Activated T-cell treated with anti-CD3 and anti-CD28 coated beads, Interleukin-2, amount 50 U/mL, for 48 hours (primary cell): Measurements from ENCODE around the gene ALG9.

Experiments
- DNase-seq, 2 experiments: peaks; one replicate each; pipeline ENCODE4 v3.0.0-alpha.2; 2020

The ALG9 gene

GRCh38 chr11:111762981-111763643, 108.3 kb downstream of the ALG9 start:
- no peak for DNase-seq

DNA sequence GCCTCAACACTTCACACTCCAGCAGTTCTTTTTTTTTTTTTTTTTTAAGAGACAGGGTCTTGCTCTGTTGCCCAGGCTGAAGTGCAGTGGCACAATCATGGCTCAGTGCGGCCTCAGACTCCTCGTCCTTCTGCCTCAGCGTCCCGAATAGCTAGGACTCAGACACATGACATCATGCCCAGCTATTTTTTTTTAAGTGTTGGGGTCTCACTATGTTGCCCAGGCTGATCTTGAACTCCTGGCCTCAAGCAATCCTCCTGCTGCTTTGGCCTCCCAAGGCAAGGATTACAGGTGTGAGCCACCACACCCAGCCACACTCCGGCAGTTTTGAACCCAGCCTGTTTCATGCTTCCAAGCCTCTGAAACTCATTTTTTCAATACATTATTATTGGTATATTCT, 108.9 kb downstream of the ALG9 start:
- DNase-seq = no peak

- no peak for DNase-seq
Measured at GRCh38 chr11:111761036-111761435, 110.3 kb downstream of the ALG9 start.

DNA sequence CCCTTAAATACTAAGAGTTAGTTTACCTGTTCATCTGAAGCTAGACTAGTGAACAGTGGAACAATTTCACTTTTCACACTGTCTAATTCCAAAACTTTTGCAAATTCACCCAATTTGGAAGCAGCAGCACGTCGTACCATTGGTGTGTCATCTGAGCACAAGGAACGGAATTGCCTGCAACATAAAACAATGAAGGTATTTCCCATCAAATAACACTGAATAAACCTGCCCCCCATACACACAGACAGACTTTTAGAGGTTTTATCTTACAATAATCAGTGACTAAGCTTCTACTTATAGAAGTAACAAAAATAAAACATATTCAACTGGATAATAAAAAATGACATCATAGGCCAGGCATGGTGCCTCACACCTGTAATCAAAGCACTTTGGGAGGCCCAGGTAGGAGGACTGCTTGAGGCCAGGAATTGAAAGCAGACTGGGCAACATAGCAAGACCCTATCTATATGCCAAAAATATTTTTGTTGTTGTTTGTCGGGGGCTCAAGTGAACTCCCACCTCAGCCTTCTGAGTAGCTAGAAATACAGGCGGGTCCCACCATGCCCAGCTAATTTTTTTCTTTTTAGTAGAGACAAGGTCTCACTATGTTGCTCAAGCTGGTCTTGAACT, 111.5 kb downstream of the ALG9 start:
- no peak for DNase-seq

DNA sequence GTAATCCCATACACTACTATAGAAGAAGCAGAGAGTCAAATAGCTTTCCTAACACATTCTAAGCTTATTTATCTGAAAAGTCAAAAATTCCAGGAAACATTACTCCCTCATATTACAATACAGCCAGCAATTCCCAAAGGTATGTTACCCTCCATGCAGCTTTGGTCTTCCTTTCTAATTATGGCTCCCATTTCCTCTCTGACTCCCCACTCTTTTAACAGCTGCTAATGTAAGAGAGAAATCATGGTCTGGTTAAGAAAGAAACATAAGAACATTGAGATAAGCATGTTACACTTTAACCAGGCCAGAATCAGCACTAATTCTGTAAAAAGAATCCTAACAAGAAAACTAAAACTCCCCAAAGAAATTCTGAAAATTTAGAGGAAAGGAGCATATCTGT, 112.0 kb downstream of the ALG9 start:
- no peak for DNase-seq

- no peak for DNase-seq
Measured at GRCh38 chr11:111756097-111756496, 115.3 kb downstream of the ALG9 start.

DNA sequence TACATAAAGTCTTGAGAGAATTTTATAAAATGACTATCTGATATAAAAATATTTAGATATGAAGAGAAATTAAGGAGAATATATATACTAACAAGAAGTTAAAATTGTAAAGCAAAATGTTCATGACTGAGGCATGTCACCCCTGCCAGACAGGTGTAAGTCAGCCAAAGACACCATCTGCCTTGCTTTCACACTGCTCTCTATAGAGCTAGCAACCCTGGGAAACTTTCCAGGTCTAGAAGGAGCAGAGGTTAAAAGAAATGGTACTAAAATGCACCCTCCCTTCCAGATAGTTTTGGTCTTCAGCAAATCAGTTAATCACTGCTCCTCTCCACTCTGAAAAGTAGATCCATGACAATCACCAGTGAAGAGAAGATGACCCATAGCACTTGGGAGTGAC, 121.7 kb downstream of the ALG9 start:
- no peak for DNase-seq

DNA sequence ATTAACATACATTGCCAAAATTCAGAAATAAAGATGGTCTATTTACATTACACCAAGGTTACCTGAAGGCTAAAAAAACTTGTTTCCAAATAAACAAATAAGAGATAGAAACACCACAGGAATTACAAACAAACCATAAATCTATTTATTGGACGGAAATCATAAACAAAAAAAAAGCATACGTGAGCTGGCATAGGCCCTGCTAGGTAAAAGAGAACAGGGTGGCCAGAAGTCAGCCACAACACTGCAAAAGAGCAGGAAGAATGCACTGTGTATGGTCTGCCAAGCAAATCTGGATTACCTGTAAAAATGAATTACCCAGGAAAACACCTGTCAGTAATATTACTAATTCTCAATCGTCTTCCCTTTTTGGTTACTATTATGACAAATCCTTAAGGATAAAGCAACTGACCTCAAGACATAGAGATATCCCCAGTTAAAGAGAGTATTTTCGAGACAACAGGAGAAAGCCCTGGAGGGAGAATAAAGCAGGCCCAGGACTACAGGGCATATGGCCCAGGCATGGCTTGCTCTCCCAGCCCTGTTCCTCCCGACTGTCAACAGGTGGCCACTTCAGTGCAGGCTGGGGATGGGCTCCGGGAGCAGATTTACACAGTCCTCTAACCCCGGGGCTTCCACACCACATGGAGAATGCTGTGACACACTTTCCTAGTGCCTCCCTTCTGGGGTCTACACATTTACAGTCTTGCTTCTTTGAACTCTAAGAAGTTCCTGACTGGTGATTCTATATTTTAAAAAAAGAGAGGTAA, 123.2 kb downstream of the ALG9 start:
- DNase-seq = no peak

- DNase-seq = no peak
Measured at GRCh38 chr11:111745719-111746504, 125.5 kb downstream of the ALG9 start.

DNA sequence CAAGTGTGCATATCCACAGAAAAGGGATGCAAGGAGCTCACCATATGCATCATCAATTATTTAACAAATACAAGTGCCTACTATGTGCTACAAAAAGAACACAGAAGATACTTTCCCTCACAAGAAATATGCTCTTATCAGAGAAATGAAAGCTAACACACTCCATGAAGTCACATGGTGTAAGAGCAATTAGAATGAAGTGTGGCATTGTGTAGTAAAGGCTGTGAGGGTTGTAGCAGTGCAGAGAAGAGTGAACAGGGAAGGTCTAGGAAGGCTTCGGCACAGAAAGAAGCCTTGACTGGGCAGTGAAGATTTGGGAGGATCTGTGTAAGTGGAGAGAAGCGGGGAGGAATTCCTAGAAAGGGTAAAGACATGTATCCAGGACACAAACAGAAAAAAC, 127.7 kb downstream of the ALG9 start:
- DNase-seq = no peak

DNA sequence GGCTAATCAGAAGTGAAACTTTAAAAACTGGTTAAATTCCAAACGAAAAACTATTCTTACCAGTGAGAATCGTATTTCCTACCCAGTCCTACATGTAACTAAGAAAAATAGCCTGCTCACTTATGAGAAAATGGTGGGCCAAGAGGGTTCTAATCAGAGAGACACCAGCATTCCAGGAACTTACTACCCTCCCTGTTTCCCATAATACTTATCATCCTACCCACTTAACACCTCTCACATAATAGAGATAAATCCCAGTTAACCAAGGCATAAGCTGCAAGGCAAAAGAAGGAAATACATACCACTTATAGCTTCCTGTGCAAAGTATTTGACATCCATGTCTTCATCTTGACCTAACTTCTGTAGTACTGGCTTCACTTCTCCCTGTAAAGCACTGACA, 129.6 kb downstream of the ALG9 start:
- DNase-seq = no peak

DNA sequence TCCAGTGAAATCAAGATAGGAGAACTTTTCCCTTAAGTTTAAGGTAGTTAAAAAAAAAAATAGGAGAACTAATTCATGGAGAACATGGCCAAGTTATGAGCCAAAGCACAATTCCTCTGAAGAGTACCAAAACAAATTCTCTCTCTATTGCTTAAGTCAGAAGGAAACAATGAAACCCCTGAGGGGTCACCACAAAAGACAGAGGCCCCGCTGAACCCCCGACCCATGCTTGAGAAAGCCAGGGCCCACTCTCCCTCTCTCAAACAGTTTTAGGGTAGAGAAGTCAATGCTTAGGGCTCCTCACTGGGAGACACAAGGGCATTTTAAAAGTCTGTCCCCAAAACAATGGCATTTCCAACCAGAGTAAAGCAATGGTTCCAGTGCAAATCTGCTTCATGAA, 132.1 kb downstream of the ALG9 start:
- DNase-seq = no peak

DNA sequence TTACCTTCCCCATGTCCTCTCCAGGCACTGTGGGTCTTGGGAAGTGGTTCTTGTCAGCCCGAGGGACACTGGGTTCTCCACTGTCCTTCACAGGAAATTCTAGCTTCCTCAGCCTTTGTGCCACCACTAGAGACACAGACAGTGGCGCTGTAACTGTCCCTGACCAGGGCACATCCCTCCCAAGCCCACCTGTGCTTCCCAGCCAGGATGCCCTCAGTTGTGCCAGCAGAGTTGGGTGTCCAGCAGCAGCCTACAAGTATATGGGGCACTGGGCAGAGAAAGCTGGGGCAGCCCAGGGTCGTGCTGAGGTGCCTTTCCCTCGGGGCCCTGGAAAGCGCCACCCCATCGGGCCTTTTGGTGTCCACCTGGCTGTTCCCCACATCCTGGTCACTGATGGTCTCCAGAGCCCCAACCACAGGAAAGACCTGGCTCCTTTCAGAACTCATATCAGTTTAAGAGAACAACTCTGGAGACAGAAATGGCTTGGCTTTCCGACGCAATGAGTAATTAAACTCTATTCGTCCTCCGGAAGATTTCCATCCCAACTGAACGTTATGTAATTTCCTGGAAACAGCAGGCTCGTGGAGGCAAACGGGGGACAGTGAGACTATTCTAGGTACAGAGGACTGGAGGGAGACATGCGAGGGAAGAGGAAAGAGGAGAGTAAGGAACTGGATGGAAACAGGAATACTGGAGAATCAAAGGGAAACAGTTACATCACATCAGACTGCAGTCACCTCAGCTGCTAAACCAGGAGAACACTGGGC, 133.8 kb downstream of the ALG9 start:
- DNase-seq = no peak

DNA sequence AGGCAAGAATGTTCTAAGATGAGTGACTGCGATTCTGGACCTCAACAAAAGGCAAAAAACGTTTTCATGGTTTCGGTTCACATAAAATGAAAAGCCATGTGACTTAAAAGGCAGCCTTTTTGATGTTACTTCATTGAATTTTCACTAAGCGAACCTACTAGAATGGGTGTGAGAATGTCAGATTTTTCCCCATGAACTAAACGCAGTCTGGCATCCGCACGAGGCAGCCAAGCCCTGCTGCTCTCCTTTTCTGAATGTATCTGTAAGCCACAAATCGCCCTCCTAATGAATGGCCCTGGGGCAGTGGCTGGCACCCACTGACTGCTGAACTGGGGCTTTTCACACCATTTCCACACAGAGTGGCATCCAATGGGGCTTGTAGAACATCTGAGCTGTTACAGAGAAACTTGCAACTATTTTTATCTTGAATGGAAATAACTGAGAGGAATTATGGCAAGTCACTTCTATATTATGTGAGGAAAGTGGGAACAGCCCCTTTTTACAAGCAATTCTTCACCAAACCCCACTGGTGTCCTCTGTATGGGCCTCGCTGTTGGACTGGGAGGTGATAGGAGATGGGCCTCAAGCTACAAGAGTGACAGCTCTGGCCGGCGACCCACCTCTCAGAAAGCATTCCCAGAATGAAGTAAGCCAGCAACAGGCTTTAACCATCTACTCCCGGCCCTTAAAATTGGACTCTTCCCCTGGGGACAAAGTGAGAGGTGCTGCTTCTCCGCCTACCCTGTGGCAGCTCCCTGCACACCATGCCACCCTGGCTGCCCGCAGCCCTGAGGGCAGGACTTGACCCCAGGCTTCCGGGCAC, 134.5 kb downstream of the ALG9 start:
- no peak for DNase-seq
